ENCODE results near the gene MAK.
"Not testable (repeated sequence)": the region's sequence is repeated elsewhere in the genome, so short reads cannot be mapped to it uniquely, and the experiment has no call there.

The MAK gene

GRCh38 chr6:10852361-10852960 is 14.1 kb upstream of the MAK start:
- DNase-seq = no peak

GRCh38 chr6:10850728-10851127 is 12.4 kb upstream of the MAK start:
- no peak for DNase-seq

GRCh38 chr6:10849901-10850300 is 11.6 kb upstream of the MAK start:
- no peak for DNase-seq

GRCh38 chr6:10847684-10848083 is 9.3 kb upstream of the MAK start:
- DNase-seq = no peak

GRCh38 chr6:10843554-10843953 is 5.2 kb upstream of the MAK start:
- DNase-seq = no peak

- DNase-seq = no peak
Observed at GRCh38 chr6:10838794-10839333, 525 bp upstream of the MAK start.

- DNase-seq = peak; percentile 53
Observed at GRCh38 chr6:10837622-10837994, 731 bp downstream of the MAK start.

- DNase-seq = peak; percentile 56
Observed at GRCh38 chr6:10837009-10837621, 1.2 kb downstream of the MAK start.

- no peak for DNase-seq
Observed at GRCh38 chr6:10834823-10835222, 3.5 kb downstream of the MAK start.

GRCh38 chr6:10831609-10832008 is 6.7 kb downstream of the MAK start:
- DNase-seq = no peak

- no peak for DNase-seq
Observed at GRCh38 chr6:10824819-10825218, 13.5 kb downstream of the MAK start.

GRCh38 chr6:10824297-10824696 is 14.0 kb downstream of the MAK start:
- DNase-seq = no peak

- not testable (repeated sequence) for DNase-seq
Observed at GRCh38 chr6:10814176-10814575, 24.2 kb downstream of the MAK start.

GRCh38 chr6:10809098-10809497 is 29.2 kb downstream of the MAK start:
- DNase-seq = no peak

- DNase-seq = no peak
Observed at GRCh38 chr6:10808376-10808775, 30.0 kb downstream of the MAK start.

- peak; percentile 80 for DNase-seq
Observed at GRCh38 chr6:10801224-10801848, 37.0 kb downstream of the MAK start.

- no peak for DNase-seq
Observed at GRCh38 chr6:10800810-10801209, 37.5 kb downstream of the MAK start.

- no peak for DNase-seq
Observed at GRCh38 chr6:10794239-10794638, 44.1 kb downstream of the MAK start.

GRCh38 chr6:10793695-10794094 is 44.6 kb downstream of the MAK start:
- no peak for DNase-seq

GRCh38 chr6:10793035-10793434 is 45.3 kb downstream of the MAK start:
- DNase-seq = no peak

- DNase-seq = no peak
Observed at GRCh38 chr6:10792101-10792500, 46.2 kb downstream of the MAK start.

- DNase-seq = no peak
Observed at GRCh38 chr6:10791673-10792072, 46.7 kb downstream of the MAK start.

GRCh38 chr6:10779076-10779475 is 59.3 kb downstream of the MAK start:
- no peak for DNase-seq

- DNase-seq = no peak
Observed at GRCh38 chr6:10778230-10778629, 60.1 kb downstream of the MAK start.
